ENCODE measurements around the gene DOCK9.

- TF ChIP-seq CTCF (IDR thresholded peaks at IDR 0.05), result no peak
- TF ChIP-seq POLR2A (IDR thresholded peaks at IDR 0.05), result no peak
These were observed 204.9 kb downstream of the DOCK9 start for GRCh38 chr13:98772794-98773452.

All from esophagus squamous epithelium (tissue), 4 donors.